ENCODE data around the gene TNFRSF13B.

- no peak for TF ChIP-seq POLR2A (IDR thresholded peaks at IDR 0.05)
- TF ChIP-seq CTCF (IDR thresholded peaks at IDR 0.05), result no peak
- no peak for TF ChIP-seq EP300 (IDR thresholded peaks at IDR 0.05; ENCODE audit: low read depth)
These were observed 63.6 kb downstream of the TNFRSF13B start for GRCh38 chr17:16908273-16908672.
